Limb (tissue), 2 donors: ENCODE measurements around the gene HIP1.
"Not testable (repeated sequence)": the region's sequence is repeated elsewhere in the genome, so short reads cannot be mapped to it uniquely, and the experiment has no call there.

Source experiments
- DNase-seq, 2 donors: peaks; one replicate each; pipeline ENCODE4 v3.0.0-alpha.2; 2016; ENCODE audit errors: extremely low spot score in 2 of 2

HIP1 gene

DNA sequence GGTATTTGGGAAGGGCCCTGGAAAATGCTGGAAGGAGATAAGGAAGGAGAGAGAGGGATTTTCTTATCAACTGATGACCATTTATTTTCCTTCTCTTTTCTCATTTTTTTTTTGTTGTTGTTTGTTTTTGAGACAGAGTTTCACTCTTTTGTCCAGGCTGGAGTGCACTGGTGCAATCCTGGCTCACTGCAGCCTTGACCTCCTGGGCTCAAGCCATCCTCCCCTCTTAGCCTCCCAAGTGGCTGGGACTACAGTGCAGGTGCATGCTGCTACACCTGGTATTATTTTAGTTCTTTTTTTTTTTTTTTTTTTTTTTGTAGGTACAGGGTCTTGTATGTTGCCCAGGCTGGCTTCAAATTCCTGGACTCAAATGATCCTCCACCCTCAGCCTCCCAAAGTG lies 52.2 kb downstream of the HIP1 start:
- DNase-seq = no peak

DNA sequence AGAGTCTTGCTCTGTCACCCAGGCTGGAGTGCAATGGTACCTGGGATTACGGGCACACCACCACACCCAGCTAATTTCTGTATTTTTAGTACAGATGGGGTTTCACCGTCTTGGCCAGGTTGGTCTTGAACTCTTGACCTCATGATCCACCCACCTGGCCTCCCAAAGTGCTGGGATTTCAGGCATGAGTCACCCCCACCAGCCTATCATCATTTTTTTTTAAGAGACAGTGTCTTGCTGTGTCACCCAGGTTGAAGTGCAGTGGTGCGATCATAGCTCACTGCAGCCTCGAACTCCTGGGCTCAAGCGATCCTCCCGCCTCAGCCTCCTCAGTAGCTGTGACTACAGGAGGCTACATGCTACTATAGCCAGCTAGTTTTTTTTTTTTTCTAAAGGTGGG lies 56.7 kb downstream of the HIP1 start:
- not testable (repeated sequence) for DNase-seq

DNA sequence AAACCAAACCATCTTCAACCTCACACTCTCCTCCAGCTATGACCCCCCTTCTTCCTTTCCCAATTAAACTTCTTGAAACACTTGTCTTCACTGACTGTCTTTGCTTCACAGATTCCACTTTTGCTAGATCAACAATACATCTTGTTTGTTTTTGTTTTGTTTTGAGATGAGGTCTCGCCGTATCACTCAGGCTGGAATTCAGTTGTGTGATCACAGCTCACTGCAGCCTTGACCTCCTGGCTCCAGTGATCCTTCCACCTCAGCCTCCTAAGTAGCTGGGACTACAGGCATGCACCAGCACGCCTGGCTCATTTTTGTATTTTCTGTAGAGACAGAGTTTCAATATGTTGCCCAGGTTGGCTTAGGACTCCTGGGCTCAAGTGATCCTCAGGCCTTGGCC lies 59.7 kb downstream of the HIP1 start:
- DNase-seq = no peak

DNA sequence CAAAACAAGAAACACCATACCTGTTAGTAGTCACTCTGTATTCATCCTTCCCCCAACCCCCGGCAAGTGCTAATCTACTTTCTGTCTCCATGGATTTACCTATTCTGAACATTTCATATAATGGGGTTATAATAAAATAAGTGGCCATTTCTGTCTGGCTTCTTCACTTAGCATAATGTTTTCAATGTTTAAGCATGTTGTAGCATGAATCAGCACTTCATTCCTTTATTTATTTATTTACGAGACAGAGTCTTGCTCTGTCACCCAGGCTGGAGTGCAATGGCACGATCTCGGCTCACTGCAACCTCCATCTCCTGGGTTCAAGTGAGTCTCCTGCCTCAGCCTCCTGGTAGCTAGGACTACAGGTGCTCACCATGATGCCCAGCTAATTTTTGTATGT lies 69.2 kb downstream of the HIP1 start:
- no peak for DNase-seq

DNA sequence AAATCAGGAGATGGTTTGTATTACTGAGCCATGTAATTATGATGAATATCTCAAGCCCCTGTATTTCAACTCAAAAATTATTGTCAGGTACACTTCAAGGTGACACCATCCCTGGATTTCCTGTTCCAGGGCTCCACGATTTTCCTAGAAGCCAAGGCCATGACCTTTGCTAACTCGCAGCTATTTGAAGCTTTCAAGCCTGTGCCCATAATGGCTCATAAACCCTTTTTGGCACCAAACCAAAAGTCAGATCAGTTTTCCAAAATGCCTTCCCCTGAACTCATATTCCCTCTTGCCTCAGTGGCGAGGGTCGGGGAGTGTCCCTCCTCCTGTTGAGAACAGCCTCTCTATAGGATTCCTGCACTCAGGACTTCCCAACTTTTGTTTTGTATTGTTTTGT lies 70.8 kb downstream of the HIP1 start:
- no peak for DNase-seq

DNA sequence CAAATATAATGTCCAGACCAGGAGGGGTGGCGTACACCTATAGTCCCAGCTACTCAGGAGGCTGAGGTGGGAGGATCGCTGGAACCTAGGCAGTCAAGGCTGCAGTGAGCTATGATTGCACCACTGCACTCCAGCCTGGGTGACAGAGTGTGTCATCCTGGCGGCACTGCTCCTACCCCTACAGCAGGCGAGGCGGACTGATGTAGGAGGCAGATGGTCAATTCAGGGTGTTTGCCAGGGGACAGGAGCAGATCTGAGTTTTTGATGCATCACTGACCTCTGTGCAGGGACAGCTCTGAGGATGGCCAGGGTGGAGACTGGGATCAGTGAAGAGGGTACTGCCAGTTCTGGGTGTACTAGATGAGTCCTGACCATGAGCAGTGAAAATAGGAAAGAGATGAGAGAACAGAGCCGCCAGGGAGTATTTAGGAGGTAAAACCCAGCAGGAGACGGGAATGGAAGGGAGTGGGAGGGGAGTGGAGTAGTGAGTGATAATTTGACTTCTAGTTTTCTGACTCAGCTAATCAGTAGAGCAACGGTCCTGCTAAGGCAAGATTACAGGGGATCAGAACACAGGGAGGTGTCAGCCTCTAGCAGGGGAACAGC lies 75.3 kb downstream of the HIP1 start:
- no peak for DNase-seq

DNA sequence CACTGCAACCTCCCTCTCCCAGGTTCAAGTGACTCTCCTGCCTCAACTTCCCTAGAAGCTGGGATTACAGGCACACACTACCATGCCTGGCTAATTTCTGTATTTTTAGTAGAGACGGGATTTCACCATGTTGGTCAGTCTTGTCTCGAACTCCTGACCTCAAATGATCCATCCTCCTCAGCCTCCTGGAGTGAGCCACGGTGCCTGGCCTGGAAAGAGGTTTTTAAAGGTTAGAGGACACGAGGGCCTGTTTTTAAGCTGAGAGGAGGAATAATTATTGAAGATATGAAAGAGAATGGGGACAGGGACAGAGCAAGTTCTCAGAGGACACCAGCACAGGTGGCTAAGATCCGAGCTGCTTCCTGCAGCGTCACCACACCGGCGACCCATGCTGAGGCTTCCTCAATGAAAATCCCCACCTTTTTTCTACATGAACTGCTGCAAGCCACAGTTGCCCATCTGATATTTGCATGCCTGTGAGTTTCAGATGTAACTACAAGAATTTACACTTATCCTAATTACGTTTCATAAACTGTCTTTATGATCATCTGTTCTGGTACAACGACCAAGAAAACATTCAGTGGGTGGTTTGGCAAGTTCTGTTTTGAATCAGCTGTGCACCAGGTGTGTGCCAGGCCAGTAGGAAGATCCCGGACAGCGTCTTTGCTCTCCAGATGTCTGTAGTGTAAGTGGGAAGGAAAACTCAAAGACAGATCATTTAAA lies 76.0 kb downstream of the HIP1 start:
- no peak for DNase-seq

DNA sequence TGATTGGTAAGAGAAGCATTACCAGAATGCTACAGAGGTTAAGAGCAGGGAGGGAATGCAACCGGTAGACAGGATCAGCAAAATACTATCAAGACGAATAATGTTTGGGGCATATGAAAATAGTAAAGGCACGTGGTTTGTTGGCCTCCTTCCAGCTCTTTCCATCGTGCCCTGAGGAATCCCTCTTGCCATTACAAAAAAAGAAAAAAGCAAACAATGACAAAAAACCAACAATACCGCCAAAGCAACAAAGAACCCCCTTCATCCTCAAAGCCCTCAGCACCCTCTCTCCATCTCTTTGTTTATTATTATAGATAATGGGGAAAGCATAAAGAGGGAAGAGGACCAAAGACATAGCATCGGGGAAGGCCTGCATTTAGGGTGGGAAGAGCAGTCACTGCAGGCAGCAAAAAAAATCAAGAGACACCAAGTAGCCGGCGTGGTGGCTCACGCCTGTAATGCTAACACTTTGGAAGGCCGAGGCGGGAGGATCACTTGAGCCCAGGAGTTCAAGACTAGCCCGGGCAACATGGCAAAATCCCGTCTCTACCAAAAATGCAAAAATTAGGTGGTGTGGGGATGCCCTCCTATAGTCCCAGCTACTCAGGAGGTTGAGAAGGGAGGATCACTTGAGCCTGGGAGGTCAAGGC lies 78.0 kb downstream of the HIP1 start:
- no peak for DNase-seq

DNA sequence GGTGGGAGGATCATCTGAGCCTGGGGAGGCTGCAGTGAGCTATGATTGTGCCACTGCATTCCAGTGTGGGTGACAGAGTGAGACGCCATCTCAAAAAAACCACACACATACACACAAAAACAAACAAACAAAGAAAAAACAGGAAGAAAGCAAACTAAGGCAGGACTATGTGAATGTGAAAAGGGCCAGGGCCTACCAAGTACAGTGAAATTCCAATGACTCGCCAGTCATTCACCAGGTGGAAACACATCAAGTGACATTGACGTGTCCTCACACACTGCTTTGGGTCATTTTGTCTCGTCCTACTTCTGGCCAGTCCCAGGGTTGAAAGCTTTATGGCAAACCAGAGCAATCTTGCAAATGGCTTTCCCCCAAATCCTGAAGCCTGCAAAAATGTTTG lies 79.9 kb downstream of the HIP1 start:
- DNase-seq = no peak

DNA sequence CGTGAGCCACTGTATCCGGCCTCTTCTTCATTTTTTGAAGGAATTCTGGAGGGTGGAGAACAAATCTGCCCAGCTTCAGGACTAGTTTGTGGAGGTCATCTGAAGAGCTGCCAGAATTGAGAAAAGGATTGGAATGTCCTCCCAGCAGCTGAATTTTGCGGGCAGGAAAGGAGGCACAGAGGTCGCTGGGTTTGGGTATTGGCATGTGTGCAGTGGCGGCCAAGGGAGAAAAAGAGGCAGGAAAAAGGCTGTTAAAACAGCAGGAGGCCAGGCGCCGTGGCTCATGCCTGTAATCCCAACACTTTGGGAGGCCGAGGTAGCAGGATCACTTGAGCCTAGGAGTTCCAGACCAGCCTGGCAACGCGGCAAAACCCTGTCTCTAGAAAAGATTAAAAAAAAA lies 80.4 kb downstream of the HIP1 start:
- no peak for DNase-seq

DNA sequence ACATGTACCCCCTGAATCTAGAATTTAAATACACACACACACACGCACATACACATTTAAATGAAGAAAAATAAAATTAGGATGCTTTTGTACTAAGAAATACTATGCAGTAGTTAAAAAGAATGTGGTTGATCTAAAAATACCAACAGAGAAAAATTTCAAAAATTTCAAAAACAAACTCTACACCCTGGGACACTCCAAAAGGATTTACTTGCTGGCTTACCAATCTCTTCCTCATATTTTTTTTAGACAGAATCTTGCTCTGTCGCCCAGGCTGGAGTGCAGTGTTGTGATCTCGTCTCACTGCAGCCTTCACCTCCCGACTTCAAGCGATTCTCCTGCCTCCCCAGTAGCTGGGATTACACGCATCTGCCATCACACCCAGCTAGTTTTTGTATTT lies 80.9 kb downstream of the HIP1 start:
- no peak for DNase-seq

DNA sequence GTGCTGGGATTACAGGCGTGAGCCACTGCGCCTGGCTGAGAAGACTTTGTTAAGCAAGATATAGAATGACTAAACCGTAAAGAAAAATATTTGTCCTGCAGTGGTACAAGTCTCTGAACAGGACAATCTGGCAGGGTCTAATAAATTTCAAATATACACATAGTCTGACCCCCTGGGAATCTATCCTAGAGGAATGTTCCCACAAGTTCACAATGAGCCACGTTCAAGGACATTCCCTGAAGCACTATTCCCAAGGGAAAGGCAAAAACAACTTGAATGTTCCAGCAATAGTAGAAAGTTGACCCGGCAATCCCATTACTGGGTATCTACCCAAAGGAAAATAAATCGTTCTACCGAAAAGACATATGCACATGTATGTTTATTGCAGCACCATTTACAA lies 82.0 kb downstream of the HIP1 start:
- no peak for DNase-seq

DNA sequence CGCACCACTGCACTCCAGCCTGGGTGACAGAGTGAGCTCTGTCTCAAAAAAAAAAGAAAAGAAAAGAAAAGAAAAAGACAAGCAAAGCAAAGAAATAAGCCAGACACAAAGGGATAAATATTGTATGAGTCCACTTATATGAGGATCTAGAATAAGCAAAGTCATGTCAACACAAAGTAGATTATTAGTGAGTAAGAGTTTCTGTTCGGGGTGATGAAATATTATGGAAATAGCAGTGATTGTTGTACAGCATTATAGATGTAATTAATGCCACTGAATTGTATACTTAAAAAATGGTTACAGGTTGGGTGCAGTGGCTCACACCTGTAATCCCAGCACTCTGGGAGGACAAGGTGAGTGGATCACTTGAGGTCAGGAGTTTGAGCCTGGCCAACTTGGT lies 83.2 kb downstream of the HIP1 start:
- DNase-seq = no peak

DNA sequence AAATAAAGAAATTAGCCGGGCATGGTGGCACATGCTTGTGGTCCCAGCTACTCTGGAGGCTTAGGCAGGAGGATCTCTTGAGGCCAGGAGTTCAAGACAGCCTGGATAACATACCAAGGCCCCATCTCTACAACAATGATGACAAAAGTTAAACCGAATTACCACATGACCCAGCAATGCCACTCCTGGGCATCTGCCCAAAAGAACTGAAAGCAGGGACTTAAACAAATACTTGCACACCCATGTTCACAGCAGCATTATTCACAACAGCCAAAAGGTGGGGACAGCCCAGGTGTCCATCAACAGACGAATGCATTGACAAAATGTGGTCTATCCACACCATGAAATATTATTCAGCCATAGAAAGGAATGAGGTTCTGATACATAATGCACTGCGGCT lies 83.9 kb downstream of the HIP1 start:
- no peak for DNase-seq

DNA sequence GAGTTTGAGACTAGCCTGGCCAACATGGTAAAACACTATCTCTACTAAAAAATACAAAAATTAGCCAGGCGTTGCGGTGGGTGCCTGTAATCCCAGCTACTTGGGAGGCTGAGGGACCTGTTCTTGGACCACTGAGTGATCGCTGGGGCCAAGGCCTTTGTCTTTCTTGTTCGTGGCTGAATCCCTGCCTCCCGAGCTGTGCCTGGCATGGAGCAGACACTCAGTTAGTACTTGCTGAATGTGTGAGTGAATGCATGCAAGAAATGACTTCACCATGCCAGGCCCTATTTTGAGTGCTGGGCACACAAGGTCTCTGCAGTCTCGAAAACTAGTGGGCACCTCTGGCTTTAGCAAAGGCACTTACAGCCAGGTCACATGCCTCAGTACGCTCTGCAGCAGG lies 85.1 kb downstream of the HIP1 start:
- DNase-seq = no peak

DNA sequence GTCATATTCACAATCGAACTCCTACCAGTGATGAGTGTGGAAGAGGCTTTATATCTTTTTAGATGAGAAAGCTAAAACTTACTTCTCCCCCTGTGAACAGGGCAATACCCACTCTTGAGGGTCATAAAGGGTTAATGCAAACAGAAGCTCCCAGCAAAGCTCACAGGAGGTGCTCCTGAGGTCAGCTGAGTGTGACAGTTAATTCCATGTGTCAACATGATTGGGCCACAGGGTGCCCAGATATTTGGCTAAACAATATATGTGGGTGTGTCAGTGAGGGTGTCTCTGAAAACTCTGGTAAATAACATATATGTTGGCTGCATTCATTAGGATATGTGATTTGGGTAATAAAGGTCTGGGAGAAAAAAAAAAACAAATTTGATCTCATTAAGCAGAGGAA lies 86.0 kb downstream of the HIP1 start:
- no peak for DNase-seq

DNA sequence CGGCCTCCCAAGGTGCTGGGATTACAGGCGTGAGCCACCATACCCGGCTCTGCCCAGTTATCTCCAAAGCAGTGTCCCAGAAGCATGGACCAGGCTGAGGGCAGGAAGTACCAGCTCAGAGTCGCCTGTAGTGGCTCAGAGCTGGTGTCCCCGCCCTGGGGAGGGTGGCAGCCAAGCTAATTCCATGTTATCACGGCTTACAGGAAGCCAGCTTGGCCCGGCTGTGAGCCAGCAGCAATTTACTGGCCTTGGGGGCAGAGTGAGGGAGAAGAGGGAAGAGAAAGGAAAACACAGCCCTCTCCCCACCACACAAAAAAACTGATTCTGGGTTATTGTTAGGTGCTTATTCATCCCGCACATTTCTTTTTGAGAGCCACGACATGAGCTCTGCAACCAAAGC lies 88.1 kb downstream of the HIP1 start:
- no peak for DNase-seq

DNA sequence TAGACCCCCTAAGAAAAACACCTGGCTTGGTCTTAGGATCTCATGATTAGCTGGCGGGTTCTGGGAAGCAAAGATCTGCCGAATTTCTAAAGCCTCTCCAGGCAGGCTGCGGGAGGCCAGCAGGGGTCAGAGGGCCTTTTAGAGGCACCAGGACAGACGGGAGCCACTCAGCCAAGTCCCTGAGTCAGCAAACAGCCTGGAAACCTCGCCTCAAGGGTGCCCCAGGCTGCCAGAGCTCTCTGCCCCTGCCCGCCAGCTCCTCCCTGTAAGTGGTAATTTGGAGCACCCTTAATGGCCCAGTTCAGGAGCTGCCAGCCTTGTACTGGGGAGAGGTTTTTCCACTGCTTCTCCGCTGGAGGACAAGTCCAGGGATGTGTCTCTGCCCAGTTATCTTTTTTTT lies 88.7 kb downstream of the HIP1 start:
- no peak for DNase-seq

DNA sequence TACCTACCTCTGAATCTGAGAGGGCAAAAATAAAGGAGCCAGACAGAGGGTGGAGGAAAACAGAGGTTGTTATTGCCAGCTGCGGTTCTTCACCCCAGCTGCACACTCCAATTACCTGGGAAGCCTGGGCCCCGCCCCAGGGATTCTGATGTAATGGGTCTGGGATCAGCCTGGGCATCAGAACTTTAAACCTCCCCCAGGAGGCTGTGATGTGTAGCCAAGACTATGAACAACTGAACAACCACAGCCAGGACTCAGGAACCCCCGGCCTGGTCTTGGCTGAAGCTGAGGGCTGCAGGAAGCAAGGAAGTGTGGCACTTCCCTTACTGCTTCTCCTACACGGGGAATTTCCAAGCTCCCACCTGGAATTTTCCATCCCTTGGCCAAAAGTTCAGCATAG lies 89.3 kb downstream of the HIP1 start:
- DNase-seq = peak; percentile 16 to 48

DNA sequence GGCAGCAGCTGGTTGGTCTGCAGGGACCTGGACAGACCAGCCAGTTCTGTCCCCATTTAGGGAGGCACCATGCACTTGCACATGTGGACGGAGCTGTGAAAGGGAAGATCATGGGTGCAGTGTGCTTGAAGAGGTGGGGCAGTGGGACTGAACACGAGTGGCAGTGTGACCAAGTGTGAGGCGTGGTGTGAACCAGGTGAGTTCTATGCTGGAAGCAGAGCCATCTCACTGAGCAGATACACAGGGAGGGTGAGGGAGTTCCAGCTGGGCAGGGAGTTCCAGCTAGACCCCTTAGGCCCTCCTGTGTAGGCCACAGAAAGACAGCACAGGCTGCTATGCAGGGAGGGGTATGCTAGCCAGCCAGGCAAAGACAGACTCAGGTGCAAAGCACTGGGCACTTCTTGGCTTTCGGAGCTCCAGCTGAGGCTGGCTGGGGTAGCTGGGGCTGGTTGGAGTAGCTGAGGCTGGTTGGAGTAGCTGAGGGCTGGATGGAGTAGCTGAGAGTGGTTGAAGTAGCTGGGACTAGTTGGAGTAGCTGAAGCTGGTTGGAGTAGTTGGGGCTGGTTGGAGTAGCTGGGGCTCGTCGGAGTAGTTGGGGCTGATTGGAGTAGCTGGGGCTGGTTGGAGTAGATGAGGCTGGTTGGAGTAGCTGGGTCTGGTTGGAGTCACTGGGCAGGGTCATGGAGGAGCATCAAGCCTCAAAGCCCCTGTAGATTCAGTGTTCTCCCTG lies 90.9 kb downstream of the HIP1 start:
- no peak for DNase-seq

DNA sequence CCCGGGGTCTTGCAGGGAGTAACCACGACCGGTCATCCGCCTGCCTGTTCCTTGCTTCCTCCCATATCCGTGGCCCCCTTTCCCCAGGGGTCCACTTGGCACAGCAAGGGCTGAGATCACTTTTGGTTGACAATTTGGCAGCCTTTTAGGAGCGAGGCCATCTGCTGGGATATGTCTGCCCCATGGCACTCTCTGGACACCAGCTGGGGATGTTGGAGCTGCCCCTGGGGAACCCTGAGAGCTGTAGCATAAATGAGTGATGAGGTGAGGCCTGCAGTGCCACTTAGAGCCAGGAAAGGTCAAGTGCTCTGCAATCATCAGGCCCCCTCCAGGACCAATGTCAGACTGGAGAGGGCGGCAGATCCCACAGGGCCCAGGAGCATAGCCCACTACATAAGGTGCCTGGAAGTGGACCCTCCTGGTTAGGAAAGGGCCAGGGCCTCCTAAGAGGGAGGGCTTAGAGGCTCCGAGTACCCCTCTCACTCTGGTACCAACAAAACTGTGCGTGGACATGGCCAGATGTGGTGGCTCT lies 92.1 kb downstream of the HIP1 start:
- no peak for DNase-seq

DNA sequence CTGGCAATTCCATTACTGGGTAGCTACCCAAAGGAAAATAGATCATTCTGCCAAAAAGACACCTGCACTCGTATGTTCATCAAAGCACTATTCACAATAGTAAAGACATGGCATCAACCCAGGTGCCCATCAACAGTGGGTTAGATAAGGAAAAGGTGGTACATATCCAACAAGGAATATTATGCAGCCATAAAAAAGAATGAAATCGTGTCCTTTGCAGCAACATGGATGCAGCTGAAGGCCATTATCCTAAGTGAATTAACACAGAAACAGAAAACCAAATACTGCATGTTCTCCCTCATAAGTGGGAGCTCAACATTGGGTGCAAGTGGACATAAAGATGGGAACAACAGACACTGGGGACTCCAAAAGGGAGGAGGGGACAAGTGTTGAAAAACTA lies 93.2 kb downstream of the HIP1 start:
- DNase-seq = no peak
